Breast epithelium (tissue), 3 donors: ENCODE measurements around the gene CNTN2.

Experiments used
- POLR2A ChIP-seq: fragments of 450-650 bp; IDR thresholded peaks from one replicate; pipeline ENCODE4 v1.6.1; 2016; ENCODE audit warnings: antibody characterized with exemption, mild to moderate bottlenecking, moderate library complexity
- TF ChIP-seq, protein P1 (sequence below), 3 donors: fragments of 450-650 bp; IDR thresholded peaks; one replicate each; pipeline ENCODE4 v1.5.1; 2016 to 2017; ENCODE audit warnings: antibody characterized with exemption in 3 of 3, mild to moderate bottlenecking in 3 of 3, moderate library complexity in 3 of 3

DNA sequence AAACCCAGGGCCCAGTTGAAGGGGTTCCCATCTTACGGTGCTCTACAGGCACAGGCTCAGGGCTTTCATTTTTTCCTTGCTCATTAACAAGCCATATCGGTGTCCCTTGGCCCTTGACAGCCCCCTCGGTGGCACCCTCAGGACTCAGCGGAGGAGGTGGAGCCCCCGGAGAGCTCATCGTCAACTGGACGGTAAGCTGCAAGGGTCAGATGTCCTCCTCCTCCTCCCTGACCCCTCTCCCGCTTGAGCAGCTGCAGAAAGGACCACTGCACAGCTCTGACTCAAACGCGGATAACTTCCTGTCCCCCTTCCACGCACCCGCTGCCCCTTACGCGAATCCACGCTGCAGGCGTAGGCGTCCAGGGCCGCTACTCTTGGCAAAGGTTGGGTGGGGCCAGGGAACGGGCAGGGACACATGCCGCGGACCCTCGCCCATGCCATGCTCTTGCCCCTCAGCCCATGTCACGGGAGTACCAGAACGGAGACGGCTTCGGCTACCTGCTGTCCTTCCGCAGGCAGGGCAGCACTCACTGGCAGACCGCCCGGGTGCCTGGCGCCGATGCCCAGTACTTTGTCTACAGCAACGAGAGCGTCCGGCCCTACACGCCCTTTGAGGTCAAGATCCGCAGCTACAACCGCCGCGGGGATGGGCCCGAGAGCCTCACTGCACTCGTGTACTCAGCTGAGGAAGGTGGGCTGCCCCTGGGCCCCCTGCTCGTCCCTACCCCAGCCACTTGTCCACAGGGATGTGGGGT, 26.5 kb downstream of the CNTN2 start:
- no peak for TF ChIP-seq POLR2A
- TF ChIP-seq, protein P1, sequence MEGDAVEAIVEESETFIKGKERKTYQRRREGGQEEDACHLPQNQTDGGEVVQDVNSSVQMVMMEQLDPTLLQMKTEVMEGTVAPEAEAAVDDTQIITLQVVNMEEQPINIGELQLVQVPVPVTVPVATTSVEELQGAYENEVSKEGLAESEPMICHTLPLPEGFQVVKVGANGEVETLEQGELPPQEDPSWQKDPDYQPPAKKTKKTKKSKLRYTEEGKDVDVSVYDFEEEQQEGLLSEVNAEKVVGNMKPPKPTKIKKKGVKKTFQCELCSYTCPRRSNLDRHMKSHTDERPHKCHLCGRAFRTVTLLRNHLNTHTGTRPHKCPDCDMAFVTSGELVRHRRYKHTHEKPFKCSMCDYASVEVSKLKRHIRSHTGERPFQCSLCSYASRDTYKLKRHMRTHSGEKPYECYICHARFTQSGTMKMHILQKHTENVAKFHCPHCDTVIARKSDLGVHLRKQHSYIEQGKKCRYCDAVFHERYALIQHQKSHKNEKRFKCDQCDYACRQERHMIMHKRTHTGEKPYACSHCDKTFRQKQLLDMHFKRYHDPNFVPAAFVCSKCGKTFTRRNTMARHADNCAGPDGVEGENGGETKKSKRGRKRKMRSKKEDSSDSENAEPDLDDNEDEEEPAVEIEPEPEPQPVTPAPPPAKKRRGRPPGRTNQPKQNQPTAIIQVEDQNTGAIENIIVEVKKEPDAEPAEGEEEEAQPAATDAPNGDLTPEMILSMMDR (IDR thresholded peaks at IDR 0.05): no peak
